ENCODE results near the gene SLC30A1.
"Not testable (repeated sequence)": the region's sequence is repeated elsewhere in the genome, so short reads cannot be mapped to it uniquely, and the experiment has no call there.

The SLC30A1 gene

GRCh38 chr1:211576717-211577116 is 2.2 kb downstream of the SLC30A1 start:
- peak overlapping the region; percentile 75 for H3K4me3 ChIP-seq (ENCODE audit: control insufficient read depth, low read depth, low read length)
- no peak for TF ChIP-seq CTCF (conservative IDR thresholded peaks at IDR 0.05; ENCODE audit: control insufficient read depth, insufficient read depth, low read depth, low read length)
- DNase-seq (ENCODE audit: low read depth): no peak

GRCh38 chr1:211574705-211575104 is 4.3 kb downstream of the SLC30A1 start:
- H3K4me3 ChIP-seq (ENCODE audit: control insufficient read depth, low read depth, low read length): no peak overlapping the region
- TF ChIP-seq CTCF (conservative IDR thresholded peaks at IDR 0.05; ENCODE audit: control insufficient read depth, insufficient read depth, low read depth, low read length): no peak
- DNase-seq (ENCODE audit: low read depth): peak; percentile 35

GRCh38 chr1:211571998-211572397 is 7.0 kb downstream of the SLC30A1 start:
- no peak for DNase-seq (ENCODE audit: low read depth)
- TF ChIP-seq CTCF (conservative IDR thresholded peaks at IDR 0.05; ENCODE audit: control insufficient read depth, insufficient read depth, low read depth, low read length): no peak
- no peak overlapping the region for H3K4me3 ChIP-seq (ENCODE audit: control insufficient read depth, low read depth, low read length)

- H3K4me3 ChIP-seq (ENCODE audit: control insufficient read depth, low read depth, low read length); DNase-seq (ENCODE audit: low read depth): not testable (repeated sequence)
These were observed 8.6 kb downstream of the SLC30A1 start for GRCh38 chr1:211570378-211570777.

- DNase-seq (ENCODE audit: low read depth): no peak
- H3K4me3 ChIP-seq (ENCODE audit: control insufficient read depth, low read depth, low read length): no peak overlapping the region
- no peak for TF ChIP-seq CTCF (conservative IDR thresholded peaks at IDR 0.05; ENCODE audit: control insufficient read depth, insufficient read depth, low read depth, low read length)
These were observed 12.4 kb downstream of the SLC30A1 start for GRCh38 chr1:211566431-211567025.

- TF ChIP-seq CTCF (conservative IDR thresholded peaks at IDR 0.05; ENCODE audit: control insufficient read depth, insufficient read depth, low read depth, low read length): no peak
These were observed 14.9 kb downstream of the SLC30A1 start for GRCh38 chr1:211564084-211564483.

GRCh38 chr1:211559222-211560010 is 19.5 kb downstream of the SLC30A1 start:
- DNase-seq (ENCODE audit: low read depth): no peak
- no peak for TF ChIP-seq CTCF (conservative IDR thresholded peaks at IDR 0.05; ENCODE audit: control insufficient read depth, insufficient read depth, low read depth, low read length)
- no peak overlapping the region for H3K4me3 ChIP-seq (ENCODE audit: control insufficient read depth, low read depth, low read length)

More at GRCh38 chr1:211564084-211564483, 14.9 kb downstream of the SLC30A1 start:
- H3K4me3 ChIP-seq (ENCODE audit: control insufficient read depth, low read depth, low read length): no peak overlapping the region
- DNase-seq (ENCODE audit: low read depth): no peak
